K562 (cell line): ENCODE measurements around the gene ATP6V1F. TPM values are rescaled to one million over a fixed set of nuclear protein-coding genes. Genes with fewer than 3 reads are reported as not detected.

Experiments used
- BRF1 ChIP-seq: IDR thresholded peaks from 3 replicates; pipeline ENCODE4 v1.6.1; 2011; ENCODE audit warnings: borderline replicate concordance, mild to moderate bottlenecking; ENCODE audit not compliant: insufficient read length; ENCODE audit errors: extremely low read depth
- CBFB ChIP-seq: sonication (generic); formaldehyde crosslinking; IDR thresholded peaks from 2 replicates; pipeline ENCODE4 v1.4.0; 2020; ENCODE audit warnings: mild to moderate bottlenecking, missing genetic modification reagents
- FOXM1 ChIP-seq, 2 experiments: fragments of 450-650 bp in 1 of 2; sonication (generic) in 1 of 2; formaldehyde crosslinking in 1 of 2; IDR thresholded peaks; 2 replicates each; pipeline versions ENCODE4 v1.6.1 to v1.9.0; 2017 to 2022; ENCODE audit warnings: low read depth in 2 of 2, mild to moderate bottlenecking in 2 of 2, missing genetic modification reagents in 1 of 2, moderate library complexity in 1 of 2
- FUS ChIP-seq: fragments of 200-400 bp; formaldehyde crosslinking; optimal IDR thresholded peaks from 2 replicates; pipeline ENCODE3; 2017; ENCODE audit warnings: low read depth, low read length
- KDM4B ChIP-seq, 2 experiments: fragments of 450-650 bp in 1 of 2; sonication (generic) in 1 of 2; IDR thresholded peaks; 2 replicates each; pipeline ENCODE4 v1.6.1; 2016 to 2017; ENCODE audit warnings: borderline replicate concordance in 2 of 2, antibody characterized with exemption in 1 of 2, low read depth in 1 of 2, mild to moderate bottlenecking in 1 of 2
- KLF10 ChIP-seq: fragments of 250-450 bp; sonication (Bioruptor Pico); IDR thresholded peaks from 2 replicates; pipeline ENCODE4 v1.6.1; 2021; ENCODE audit warnings: matching md5 sums
- MBD1 ChIP-seq: fragments of 250-450 bp; sonication (Bioruptor Pico); IDR thresholded peaks from 2 replicates; pipeline ENCODE4 v1.8.0; 2022; ENCODE audit warnings: inconsistent platforms
- PHB ChIP-seq: fragments of 250-450 bp; sonication (Bioruptor Pico); IDR thresholded peaks from 2 replicates; pipeline ENCODE4 v1.5.0; 2021
- SMARCA5 ChIP-seq: fragments of 450-650 bp; IDR thresholded peaks from 2 replicates; pipeline ENCODE4 v1.6.1; 2016
- SMC3 ChIP-seq: conservative IDR thresholded peaks from 2 replicates; pipeline ENCODE4 v1.6.1; 2011; ENCODE audit warnings: low read depth, low read length, improper control_type of control experiment; ENCODE audit not compliant: insufficient read depth
- UBTF ChIP-seq, 2 experiments: IDR thresholded peaks; 2 replicates each; pipeline ENCODE4 v1.6.1; 2012; ENCODE audit warnings: improper control_type of control experiment in 2 of 2, low read depth in 2 of 2, low read length in 2 of 2, borderline replicate concordance in 1 of 2
- WHSC1 ChIP-seq: IDR thresholded peaks from one replicate; pipeline ENCODE4 v1.6.1; 2012; ENCODE audit warnings: low read length, control low read depth, inconsistent platforms
- ZNF583 ChIP-seq: fragments of 250-450 bp; sonication (Bioruptor Pico); IDR thresholded peaks from 2 replicates; pipeline ENCODE4 v1.4.0; 2020
- ZNF785 ChIP-seq: fragments of 250-450 bp; sonication (Bioruptor Pico); IDR thresholded peaks from 2 replicates; pipeline ENCODE4 v1.4.0; 2020; ENCODE audit warnings: mild to moderate bottlenecking
- ZNF830 ChIP-seq: fragments of 250-450 bp; sonication (Bioruptor Pico); IDR thresholded peaks from 2 replicates; pipeline ENCODE4 v1.5.0; 2021; ENCODE audit warnings: mild to moderate bottlenecking
- polyA plus RNA-seq, 8 experiments: library from polyadenylated mRNA; depleted of rRNA in 4 of 8; stranded (reverse) in 5 of 8; unstranded in 3 of 8; fragments of >200 nt; fragmentation: Nextera tagmentation in 2 of 8; fragmentation: Illumina TruSeq in 1 of 8; extraction: Ambion mirVana in 2 of 8; extraction: Trizol in 1 of 8; gene quantifications; 2 replicates each; pipeline versions ENCODE4 v1.2.1 to v1.2.3, GENCODE V29; 2011 to 2014; ENCODE audit warnings: inconsistent platforms in 1 of 8, missing spikeins in 1 of 8
- total RNA-seq, 7 experiments: library from RNA; depleted of rRNA in 6 of 7; stranded (reverse); fragments of >200 nt in 6 of 7; fragmentation: Illumina TruSeq in 2 of 7; extraction: Trizol in 2 of 7; gene quantifications; 2 replicates each; pipeline versions ENCODE4 v1.2.1 to v1.2.3, GENCODE V29; 2011 to 2021; ENCODE audit warnings: low replicate concordance in 1 of 7
- TF ChIP-seq, protein P1 (sequence below): fragments of 250-450 bp; sonication (Bioruptor Pico); IDR thresholded peaks from 2 replicates; pipeline ENCODE4 v1.4.0; 2020; ENCODE audit warnings: mild to moderate bottlenecking, moderate library complexity, borderline replicate concordance
- TF ChIP-seq, protein P2 (sequence below): fragments of 250-450 bp; sonication (Bioruptor Pico); IDR thresholded peaks from 2 replicates; pipeline ENCODE4 v1.5.1; 2021; ENCODE audit warnings: mild to moderate bottlenecking
- TF ChIP-seq, protein P3 (sequence below): fragments of 450-650 bp; IDR thresholded peaks from 2 replicates; pipeline ENCODE4 v1.6.1; 2016; ENCODE audit warnings: low read depth, mild to moderate bottlenecking, moderate library complexity

Gene ATP6V1F
- total and polyA plus RNA-seq, 9 of the 15 experiments (the other 6 are each of a cell fraction or from before 2014, with no cell fraction given) = 206 to 1,123 (median 542) TPM

- TF ChIP-seq ZNF830 (CRISPR knock-in tag) = no peak
- no peak for TF ChIP-seq FOXM1 (IDR thresholded peaks at IDR 0.05; ENCODE audit: low read depth)
- no peak for TF ChIP-seq FOXM1 (CRISPR knock-in tag; IDR thresholded peaks at IDR 0.05; ENCODE audit: low read depth)
- TF ChIP-seq FUS = no peak
- TF ChIP-seq ZNF785 = no peak
- no peak for TF ChIP-seq WHSC1
- TF ChIP-seq SMC3 = peak; percentile 96
- TF ChIP-seq KDM4B (IDR thresholded peaks at IDR 0.05; ENCODE audit: borderline replicate concordance in 2 of 2, low read depth in 1 of 2) = peak in 1 of 2 experiments; percentile 55; a peak in 1 of 4 replicates
- no peak for TF ChIP-seq SMARCA5
- TF ChIP-seq, protein P1, sequence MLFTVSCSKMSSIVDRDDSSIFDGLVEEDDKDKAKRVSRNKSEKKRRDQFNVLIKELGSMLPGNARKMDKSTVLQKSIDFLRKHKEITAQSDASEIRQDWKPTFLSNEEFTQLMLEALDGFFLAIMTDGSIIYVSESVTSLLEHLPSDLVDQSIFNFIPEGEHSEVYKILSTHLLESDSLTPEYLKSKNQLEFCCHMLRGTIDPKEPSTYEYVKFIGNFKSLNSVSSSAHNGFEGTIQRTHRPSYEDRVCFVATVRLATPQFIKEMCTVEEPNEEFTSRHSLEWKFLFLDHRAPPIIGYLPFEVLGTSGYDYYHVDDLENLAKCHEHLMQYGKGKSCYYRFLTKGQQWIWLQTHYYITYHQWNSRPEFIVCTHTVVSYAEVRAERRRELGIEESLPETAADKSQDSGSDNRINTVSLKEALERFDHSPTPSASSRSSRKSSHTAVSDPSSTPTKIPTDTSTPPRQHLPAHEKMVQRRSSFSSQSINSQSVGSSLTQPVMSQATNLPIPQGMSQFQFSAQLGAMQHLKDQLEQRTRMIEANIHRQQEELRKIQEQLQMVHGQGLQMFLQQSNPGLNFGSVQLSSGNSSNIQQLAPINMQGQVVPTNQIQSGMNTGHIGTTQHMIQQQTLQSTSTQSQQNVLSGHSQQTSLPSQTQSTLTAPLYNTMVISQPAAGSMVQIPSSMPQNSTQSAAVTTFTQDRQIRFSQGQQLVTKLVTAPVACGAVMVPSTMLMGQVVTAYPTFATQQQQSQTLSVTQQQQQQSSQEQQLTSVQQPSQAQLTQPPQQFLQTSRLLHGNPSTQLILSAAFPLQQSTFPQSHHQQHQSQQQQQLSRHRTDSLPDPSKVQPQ (CRISPR knock-in tag) = no peak
- TF ChIP-seq, protein P2, sequence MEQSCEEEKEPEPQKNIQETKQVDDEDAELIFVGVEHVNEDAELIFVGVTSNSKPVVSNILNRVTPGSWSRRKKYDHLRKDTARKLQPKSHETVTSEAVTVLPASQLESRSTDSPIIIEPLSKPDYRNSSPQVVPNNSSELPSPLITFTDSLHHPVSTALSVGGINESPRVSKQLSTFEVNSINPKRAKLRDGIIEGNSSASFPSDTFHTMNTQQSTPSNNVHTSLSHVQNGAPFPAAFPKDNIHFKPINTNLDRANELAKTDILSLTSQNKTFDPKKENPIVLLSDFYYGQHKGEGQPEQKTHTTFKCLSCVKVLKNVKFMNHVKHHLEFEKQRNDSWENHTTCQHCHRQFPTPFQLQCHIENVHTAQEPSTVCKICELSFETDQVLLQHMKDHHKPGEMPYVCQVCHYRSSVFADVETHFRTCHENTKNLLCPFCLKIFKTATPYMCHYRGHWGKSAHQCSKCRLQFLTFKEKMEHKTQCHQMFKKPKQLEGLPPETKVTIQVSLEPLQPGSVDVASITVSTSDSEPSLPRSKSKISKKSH (CRISPR knock-in tag) = no peak
- TF ChIP-seq, protein P3, sequence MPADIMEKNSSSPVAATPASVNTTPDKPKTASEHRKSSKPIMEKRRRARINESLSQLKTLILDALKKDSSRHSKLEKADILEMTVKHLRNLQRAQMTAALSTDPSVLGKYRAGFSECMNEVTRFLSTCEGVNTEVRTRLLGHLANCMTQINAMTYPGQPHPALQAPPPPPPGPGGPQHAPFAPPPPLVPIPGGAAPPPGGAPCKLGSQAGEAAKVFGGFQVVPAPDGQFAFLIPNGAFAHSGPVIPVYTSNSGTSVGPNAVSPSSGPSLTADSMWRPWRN = no peak
- TF ChIP-seq BRF1 = no peak
- TF ChIP-seq UBTF (IDR thresholded peaks at IDR 0.05; ENCODE audit: borderline replicate concordance in 1 of 2, low read depth in 2 of 2, low read length in 2 of 2) = 0 out of 4 replicates have a peak, but pooled peaks of 1 of the 2 experiments have one; percentile 37
- 0 out of 2 replicates have a peak, but pooled peaks have one; percentile 42 for TF ChIP-seq CBFB (CRISPR knock-in tag)
- TF ChIP-seq MBD1 (CRISPR knock-in tag) = no peak
- TF ChIP-seq ZNF583 (CRISPR knock-in tag) = 0 out of 2 replicates have a peak, but pooled peaks have one; percentile 14
- TF ChIP-seq KLF10 (CRISPR knock-in tag) = no peak
- TF ChIP-seq PHB (CRISPR knock-in tag) = 0 out of 2 replicates have a peak, but pooled peaks have one; percentile 16
Measured at GRCh38 chr7:128883622-128884448, 21.2 kb downstream of the ATP6V1F start (continued).
